ENCODE measurements around the gene TAF8. TPM values are rescaled to one million over a fixed set of nuclear protein-coding genes. Genes with fewer than 3 reads are reported as not detected.

The TAF8 gene
- total RNA-seq, 4 donors from 2014 or later, result 16.3 to 49.2 (median 35.6) TPM

GRCh38 chr6:42025066-42025844 is 25.1 kb upstream of the TAF8 start:
- ATAC-seq (no peak), DNase-seq (no peak)
- Histone ChIP-seq H3K9me3 (no peaks in the 10 kb centered on the region), H3K27me3 (no peaks in the 10 kb centered on the region), H3K4me3 (no peak overlapping the region), H3K36me3 (no peaks in the 10 kb centered on the region), H3K4me1 (peaks cover 0 to 25% of the 10 kb centered on the region in 2 donors), H3K27ac (no peak overlapping the region)
- TF ChIP-seq POLR2A (IDR thresholded peaks at IDR 0.05), result no peak
- TF ChIP-seq CTCF (IDR thresholded peaks at IDR 0.05 in 4 of 5, conservative IDR thresholded peaks at IDR 0.05 in 1 of 5), result no peak
- in situ Hi-C loops (cut with MboI; ENCODE audit: low sequenced_read_pairs in 4 of 4), result no loop called here
- intact Hi-C loops (cut with DNase I; ENCODE audit: low total_unique reads), result no loop called here

GRCh38 chr6:42025845-42026243 is 24.5 kb upstream of the TAF8 start:
- no peak for TF ChIP-seq CTCF (IDR thresholded peaks at IDR 0.05 in 4 of 5, conservative IDR thresholded peaks at IDR 0.05 in 1 of 5)
- TF ChIP-seq POLR2A (IDR thresholded peaks at IDR 0.05), result no peak

GRCh38 chr6:42026540-42026939 is 23.8 kb upstream of the TAF8 start:
- in situ Hi-C loops (cut with MboI; ENCODE audit: low sequenced_read_pairs in 4 of 4) (no loop called here), intact Hi-C loops (cut with DNase I; ENCODE audit: low total_unique reads) (no loop called here)
- no peak for TF ChIP-seq POLR2A (IDR thresholded peaks at IDR 0.05)
- no peak for TF ChIP-seq CTCF (IDR thresholded peaks at IDR 0.05 in 4 of 5, conservative IDR thresholded peaks at IDR 0.05 in 1 of 5)
- H3K36me3 ChIP-seq, result no peaks in the 10 kb centered on the region
- DNase-seq (no peak), ATAC-seq (no peak)
- no peaks in the 10 kb centered on the region for H3K9me3 ChIP-seq
- peaks cover 10 to 33% of the 10 kb centered on the region in 2 donors for H3K4me1 ChIP-seq
- no peak overlapping the region for H3K27ac ChIP-seq
- H3K27me3 ChIP-seq, result no peaks in the 10 kb centered on the region
- H3K4me3 ChIP-seq, result no peak overlapping the region

More at GRCh38 chr6:42025845-42026243, 24.5 kb upstream of the TAF8 start:
- Histone ChIP-seq H3K4me1 (peaks cover 5 to 31% of the 10 kb centered on the region in 2 donors), H3K27ac (no peak overlapping the region), H3K27me3 (no peaks in the 10 kb centered on the region), H3K9me3 (no peaks in the 10 kb centered on the region), H3K36me3 (no peaks in the 10 kb centered on the region), H3K4me3 (no peak overlapping the region)
- in situ Hi-C loops (cut with MboI; ENCODE audit: low sequenced_read_pairs in 4 of 4) (no loop called here), intact Hi-C loops (cut with DNase I; ENCODE audit: low total_unique reads) (no loop called here)
- DNase-seq (no peak), ATAC-seq (no peak)

GRCh38 chr6:42028234-42029061 is 21.9 kb upstream of the TAF8 start:
- no peak for TF ChIP-seq POLR2A (IDR thresholded peaks at IDR 0.05)
- TF ChIP-seq CTCF (IDR thresholded peaks at IDR 0.05 in 4 of 5, conservative IDR thresholded peaks at IDR 0.05 in 1 of 5), result no peak
- no peak overlapping the region for H3K4me3 ChIP-seq
- H3K27ac ChIP-seq, result peak overlapping the region in 2 of 4 donors; percentile 25 to 45
- in situ Hi-C loops (cut with MboI; ENCODE audit: low sequenced_read_pairs in 4 of 4), result no loop called here
- ATAC-seq (peak; percentile 78), DNase-seq (peak in 1 of 2 donors; percentile 33)
- H3K4me1 ChIP-seq, result peaks cover 10 to 30% of the 10 kb centered on the region in 2 donors
- no peaks in the 10 kb centered on the region for H3K36me3 ChIP-seq
- no peaks in the 10 kb centered on the region for H3K9me3 ChIP-seq
- H3K27me3 ChIP-seq, result no peaks in the 10 kb centered on the region
- intact Hi-C loops (cut with DNase I; ENCODE audit: low total_unique reads), result no loop called here
